ENCODE results near the gene PPP1R1B.

DNA sequence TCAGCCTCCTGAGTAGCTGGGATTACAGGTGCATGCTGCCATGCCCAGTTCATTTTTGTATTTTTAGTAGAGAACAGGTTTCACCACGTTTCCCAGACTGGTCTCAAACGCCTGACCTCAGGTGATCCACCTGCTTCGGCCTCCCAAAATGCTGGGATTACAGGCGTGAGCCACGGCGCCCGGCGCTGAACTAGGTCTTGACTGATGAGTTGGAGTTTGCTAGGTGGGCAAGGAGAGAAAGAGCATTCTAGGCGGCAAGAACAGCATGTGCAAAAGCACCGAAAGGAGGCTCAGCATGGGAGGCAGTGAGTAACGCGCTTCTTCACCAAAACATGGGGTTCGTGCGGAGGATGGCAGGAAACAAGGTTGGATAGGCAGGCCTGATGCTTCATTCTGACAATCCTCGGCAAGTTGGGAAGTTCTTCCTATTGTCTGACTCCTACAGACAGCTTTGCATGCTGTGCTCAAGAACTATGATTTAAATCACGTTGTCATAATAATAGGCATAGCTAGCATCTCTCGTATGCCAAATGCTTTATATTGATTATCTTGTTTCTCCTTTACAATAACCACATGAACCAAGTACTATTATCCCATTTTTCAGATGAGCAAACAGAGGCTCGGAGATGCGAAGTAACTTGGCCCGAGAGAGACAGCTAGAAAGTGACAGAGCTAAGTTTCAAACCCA, 45.5 kb upstream of the PPP1R1B start:
- TF ChIP-seq, protein P1, sequence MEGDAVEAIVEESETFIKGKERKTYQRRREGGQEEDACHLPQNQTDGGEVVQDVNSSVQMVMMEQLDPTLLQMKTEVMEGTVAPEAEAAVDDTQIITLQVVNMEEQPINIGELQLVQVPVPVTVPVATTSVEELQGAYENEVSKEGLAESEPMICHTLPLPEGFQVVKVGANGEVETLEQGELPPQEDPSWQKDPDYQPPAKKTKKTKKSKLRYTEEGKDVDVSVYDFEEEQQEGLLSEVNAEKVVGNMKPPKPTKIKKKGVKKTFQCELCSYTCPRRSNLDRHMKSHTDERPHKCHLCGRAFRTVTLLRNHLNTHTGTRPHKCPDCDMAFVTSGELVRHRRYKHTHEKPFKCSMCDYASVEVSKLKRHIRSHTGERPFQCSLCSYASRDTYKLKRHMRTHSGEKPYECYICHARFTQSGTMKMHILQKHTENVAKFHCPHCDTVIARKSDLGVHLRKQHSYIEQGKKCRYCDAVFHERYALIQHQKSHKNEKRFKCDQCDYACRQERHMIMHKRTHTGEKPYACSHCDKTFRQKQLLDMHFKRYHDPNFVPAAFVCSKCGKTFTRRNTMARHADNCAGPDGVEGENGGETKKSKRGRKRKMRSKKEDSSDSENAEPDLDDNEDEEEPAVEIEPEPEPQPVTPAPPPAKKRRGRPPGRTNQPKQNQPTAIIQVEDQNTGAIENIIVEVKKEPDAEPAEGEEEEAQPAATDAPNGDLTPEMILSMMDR (conservative IDR thresholded peaks at IDR 0.05; ENCODE audit: low read length) = no peak
- no peak for TF ChIP-seq EZH2phosphoT487 (IDR thresholded peaks at IDR 0.05; ENCODE audit: borderline replicate concordance)

All from Loucy (cell line).